HepG2 (cell line): ENCODE data around the gene MYADML2. TPM values are rescaled to one million over a fixed set of nuclear protein-coding genes. Genes with fewer than 3 reads are reported as not detected.

Source experiments
- ARNT ChIP-seq: fragments of 450-650 bp; IDR thresholded peaks from 2 replicates; pipeline ENCODE4 v1.6.1; 2017
- E2F2 ChIP-seq: sonication (generic); formaldehyde crosslinking; IDR thresholded peaks from 2 replicates; pipeline ENCODE4 v1.4.0; 2020; ENCODE audit warnings: missing genetic modification reagents, borderline replicate concordance
- GTF2F1 ChIP-seq: fragments of 150-350 bp; IDR thresholded peaks from 2 replicates; pipeline ENCODE4 v1.6.1; 2014; ENCODE audit warnings: low read length
- KLF9 ChIP-seq: IDR thresholded peaks from 2 replicates; pipeline ENCODE4 v1.6.1; 2016; ENCODE audit warnings: low read depth
- NFKB2 ChIP-seq: sonication (generic); formaldehyde crosslinking; IDR thresholded peaks from 2 replicates; pipeline ENCODE4 v1.4.0; 2020; ENCODE audit warnings: missing genetic modification reagents, borderline replicate concordance
- SRSF4 ChIP-seq: fragments of 200-400 bp; formaldehyde crosslinking; IDR thresholded peaks from one replicate; pipeline ENCODE4 v1.6.1; 2018; ENCODE audit warnings: mild to moderate bottlenecking, low read depth, low read length, moderate library complexity; ENCODE audit not compliant: poor library complexity, severe bottlenecking
- SRSF9 ChIP-seq: fragments of 200-400 bp; formaldehyde crosslinking; IDR thresholded peaks from 2 replicates; pipeline ENCODE4 v1.6.1; 2018; ENCODE audit warnings: borderline replicate concordance, mild to moderate bottlenecking, low read depth, low read length; ENCODE audit not compliant: insufficient read depth, poor library complexity, severe bottlenecking
- USF2 ChIP-seq, 2 experiments: sonication (generic) in 1 of 2; formaldehyde crosslinking in 1 of 2; IDR thresholded peaks; 2 replicates each; pipeline versions ENCODE4 v1.5.1 to v1.6.1; 2011 to 2020; ENCODE audit warnings: borderline replicate concordance in 1 of 2, low read depth in 1 of 2, low read length in 1 of 2, mild to moderate bottlenecking in 1 of 2, missing genetic modification reagents in 1 of 2, moderate library complexity in 1 of 2
- ZBTB38 ChIP-seq: sonication (generic); formaldehyde crosslinking; IDR thresholded peaks from 2 replicates; pipeline ENCODE4 v1.5.1; 2020; ENCODE audit warnings: mild to moderate bottlenecking, missing genetic modification reagents
- ZNF354B ChIP-seq: sonication (generic); formaldehyde crosslinking; IDR thresholded peaks from 2 replicates; pipeline ENCODE4 v1.8.0; 2022; ENCODE audit warnings: mild to moderate bottlenecking, missing genetic modification reagents
- ZNF460 ChIP-seq: sonication (generic); formaldehyde crosslinking; IDR thresholded peaks from 2 replicates; pipeline ENCODE4 v1.5.1; 2020; ENCODE audit warnings: missing genetic modification reagents, mild to moderate bottlenecking, borderline replicate concordance
- polyA plus RNA-seq, 8 experiments: library from polyadenylated mRNA; depleted of rRNA in 3 of 8; stranded (reverse) in 7 of 8; unstranded in 1 of 8; fragments of >200 nt; fragmentation: Illumina TruSeq in 4 of 8; extraction: Trizol in 4 of 8; gene quantifications; 2 replicates each; pipeline versions ENCODE4 v1.2.1 to v1.2.3, GENCODE V29; 2011 to 2016; ENCODE audit warnings: low read depth in 4 of 8, missing spikeins in 1 of 8, mixed read lengths in 1 of 8; ENCODE audit not compliant: insufficient read depth in 1 of 8
- total RNA-seq, 5 experiments: library from RNA; depleted of rRNA; stranded (reverse); fragments of >200 nt; fragmentation: Illumina TruSeq; extraction: Trizol; gene quantifications; 2 replicates each; pipeline ENCODE4 v1.2.3, GENCODE V29; 2016; ENCODE audit warnings: low read depth in 1 of 5
- TF ChIP-seq, protein P1 (sequence below): sonication (generic); formaldehyde crosslinking; IDR thresholded peaks from 2 replicates; pipeline ENCODE4 v1.5.1; 2020; ENCODE audit warnings: mild to moderate bottlenecking, missing genetic modification reagents, borderline replicate concordance
- TF ChIP-seq, protein P2 (sequence below): sonication (generic); formaldehyde crosslinking; IDR thresholded peaks from 2 replicates; pipeline ENCODE4 v1.4.0; 2020; ENCODE audit warnings: mild to moderate bottlenecking, missing genetic modification reagents

The MYADML2 gene
- total and polyA plus RNA-seq, 2 of the 13 experiments (the other 11 are each of a cell fraction or from before 2014, with no cell fraction given): not detected

GRCh38 chr17:81926451-81927151, 20.4 kb downstream of the MYADML2 start (continued):
- peak; percentile 41; the same call in 1 of the 2 replicates for TF ChIP-seq ZNF460 (CRISPR knock-in tag)
- TF ChIP-seq KLF9 (CRISPR knock-in tag): 0 out of 2 replicates have a peak, but pooled peaks have one; percentile 59
- no peak for TF ChIP-seq E2F2
- no peak for TF ChIP-seq SRSF4
- TF ChIP-seq, protein P1, sequence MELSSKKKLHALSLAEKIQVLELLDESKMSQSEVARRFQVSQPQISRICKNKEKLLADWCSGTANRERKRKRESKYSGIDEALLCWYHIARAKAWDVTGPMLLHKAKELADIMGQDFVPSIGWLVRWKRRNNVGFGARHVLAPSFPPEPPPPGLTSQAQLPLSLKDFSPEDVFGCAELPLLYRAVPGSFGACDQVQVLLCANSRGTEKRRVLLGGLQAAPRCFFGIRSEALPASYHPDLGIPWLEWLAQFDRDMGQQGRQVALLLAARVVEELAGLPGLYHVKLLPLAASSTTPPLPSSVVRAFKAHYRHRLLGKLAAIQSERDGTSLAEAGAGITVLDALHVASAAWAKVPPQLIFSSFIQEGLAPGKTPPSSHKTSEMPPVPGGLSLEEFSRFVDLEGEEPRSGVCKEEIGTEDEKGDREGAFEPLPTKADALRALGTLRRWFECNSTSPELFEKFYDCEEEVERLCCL: no peak
- no peak for TF ChIP-seq GTF2F1
- no peak for TF ChIP-seq ARNT
- TF ChIP-seq ZBTB38 (CRISPR knock-in tag): no peak
- peak; percentile 40 for TF ChIP-seq NFKB2 (CRISPR knock-in tag)
- no peak for TF ChIP-seq USF2 (IDR thresholded peaks at IDR 0.05; ENCODE audit: low read depth, low read length)
- TF ChIP-seq USF2 (CRISPR knock-in tag; IDR thresholded peaks at IDR 0.05; ENCODE audit: borderline replicate concordance): peak; percentile 61; the same call in 1 of the 2 replicates
- TF ChIP-seq SRSF9: no peak
- TF ChIP-seq, protein P2, sequence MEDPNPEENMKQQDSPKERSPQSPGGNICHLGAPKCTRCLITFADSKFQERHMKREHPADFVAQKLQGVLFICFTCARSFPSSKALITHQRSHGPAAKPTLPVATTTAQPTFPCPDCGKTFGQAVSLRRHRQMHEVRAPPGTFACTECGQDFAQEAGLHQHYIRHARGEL (CRISPR knock-in tag): peak; percentile 76; the same call in 1 of the 2 replicates
- TF ChIP-seq ZNF354B (CRISPR knock-in tag): 0 out of 2 replicates have a peak, but pooled peaks have one; percentile 39
